BJ (cell line): Measurements from ENCODE around the gene CENPP. TPM values are rescaled to one million over a fixed set of nuclear protein-coding genes. Genes with fewer than 3 reads are reported as not detected.
A peak's percentile ranks its signal among the peaks of the same experiment; 100 is the strongest.

Source experiments
- CTCF ChIA-PET: fragments of 350-600 bp; formaldehyde crosslinking; extraction: SDS; loops from one replicate; lab custom pipeline; 2021; ENCODE audit warnings: antibody characterized with exemption, inconsistent platforms; lab: Yijun Ruan, JAX
- POLR2A ChIA-PET: fragments of 300-600 bp; sonication (Branson Sonifier 250); formaldehyde crosslinking; extraction: SDS; loops from one replicate; lab custom pipeline; 2021; ENCODE audit warnings: antibody characterized with exemption; lab: Charles Lee
- DNase-seq: peaks from one replicate; pipeline ENCODE4 v3.0.0-alpha.2; 2011; ENCODE audit warnings: low read depth
- H3K27me3 ChIP-seq: 2 replicates; pipeline ENCODE4 v1.6.0; 2011; ENCODE audit warnings: low read length; ENCODE audit not compliant: control insufficient read depth, insufficient read depth
- H3K36me3 ChIP-seq: 2 replicates; pipeline ENCODE4 v1.5.1; 2011; ENCODE audit warnings: low read length; ENCODE audit not compliant: control insufficient read depth, insufficient read depth
- H3K4me3 ChIP-seq: 2 replicates; pipeline ENCODE4 v1.5.1; 2011; ENCODE audit warnings: low read depth, mild to moderate bottlenecking, control low read depth, low read length
- CTCF ChIP-seq: IDR thresholded peaks from 2 replicates; pipeline ENCODE4 v1.5.1; 2011; ENCODE audit warnings: low read depth, mild to moderate bottlenecking, control low read depth, inconsistent platforms, low read length, moderate library complexity; ENCODE audit not compliant: insufficient read depth
- polyA plus RNA-seq: library from polyadenylated mRNA; depleted of rRNA; stranded (reverse); fragments of >200 nt; gene quantifications from 2 replicates; pipeline ENCODE4 v1.2.3, GENCODE V29; 2011

The CENPP gene
- polyA plus RNA-seq, 1 experiment, result 1.3 TPM

GRCh38 chr9:92467511-92467910 lies 141.8 kb downstream of the CENPP start:
- ChIA-PET POLR2A (no interaction called here), CTCF (interaction anchor here (0.7 to 1.3 kb wide), 2 partner anchors 10 to 31 kb away, joined by 3 read pairs; no protein-coding TSS in a partner anchor)
- DNase-seq, result no peak
- Histone ChIP-seq H3K4me3 (no peak overlapping the region), H3K36me3 (no peaks in the 10 kb centered on the region), H3K27me3 (no peaks in the 10 kb centered on the region)
- TF ChIP-seq CTCF, result no peak

GRCh38 chr9:92468206-92468605 lies 142.5 kb downstream of the CENPP start:
- peak; percentile 30 for DNase-seq
- no peak for TF ChIP-seq CTCF
- POLR2A ChIA-PET, result no interaction called here
- Histone ChIP-seq H3K4me3 (no peak overlapping the region), H3K36me3 (no peaks in the 10 kb centered on the region), H3K27me3 (no peaks in the 10 kb centered on the region)
- CTCF ChIA-PET, result interaction anchor here (1.3 kb wide), 1 partner anchor 32 kb away, joined by 3 read pairs; no protein-coding TSS in a partner anchor

- no peak for DNase-seq
- TF ChIP-seq CTCF, result no peak
- Histone ChIP-seq H3K4me3 (no peak overlapping the region), H3K36me3 (no peaks in the 10 kb centered on the region), H3K27me3 (no peaks in the 10 kb centered on the region)
- ChIA-PET POLR2A (no interaction called here), CTCF (no interaction called here)
These were observed 148.8 kb downstream of the CENPP start for GRCh38 chr9:92474587-92474986.

- TF ChIP-seq CTCF, result no peak
- ChIA-PET CTCF (interaction anchor here (0.9 to 1.2 kb wide), 2 partner anchors 10 to 11 kb away, joined by 3 read pairs; no protein-coding TSS in a partner anchor), POLR2A (no interaction called here)
- Histone ChIP-seq H3K27me3 (no peaks in the 10 kb centered on the region), H3K4me3 (no peak overlapping the region), H3K36me3 (no peaks in the 10 kb centered on the region)
- DNase-seq, result no peak
These were observed 151.2 kb downstream of the CENPP start for GRCh38 chr9:92476962-92477361.

GRCh38 chr9:92478783-92479182 lies 153.0 kb downstream of the CENPP start:
- no peaks in the 10 kb centered on the region for H3K36me3 ChIP-seq
- DNase-seq, result no peak
- H3K27me3 ChIP-seq, result no peaks in the 10 kb centered on the region
- ChIA-PET CTCF (interaction anchor here (0.6 kb wide), 1 partner anchor 488 kb away, joined by 4 read pairs; no protein-coding TSS in a partner anchor), POLR2A (no interaction called here)
- no peak for TF ChIP-seq CTCF
- H3K4me3 ChIP-seq, result no peak overlapping the region
